SKM-1 (cell line): ENCODE measurements around the gene GSX2.
"Not testable (repeated sequence)": the region's sequence is repeated elsewhere in the genome, so short reads cannot be mapped to it uniquely, and the experiment has no call there.

Source experiments
- DNase-seq: peaks from one replicate; lab custom pipeline; 2025; ENCODE audit not compliant: unreplicated experiment; lab: John Stamatoyannopoulos, UW

Gene GSX2

DNA sequence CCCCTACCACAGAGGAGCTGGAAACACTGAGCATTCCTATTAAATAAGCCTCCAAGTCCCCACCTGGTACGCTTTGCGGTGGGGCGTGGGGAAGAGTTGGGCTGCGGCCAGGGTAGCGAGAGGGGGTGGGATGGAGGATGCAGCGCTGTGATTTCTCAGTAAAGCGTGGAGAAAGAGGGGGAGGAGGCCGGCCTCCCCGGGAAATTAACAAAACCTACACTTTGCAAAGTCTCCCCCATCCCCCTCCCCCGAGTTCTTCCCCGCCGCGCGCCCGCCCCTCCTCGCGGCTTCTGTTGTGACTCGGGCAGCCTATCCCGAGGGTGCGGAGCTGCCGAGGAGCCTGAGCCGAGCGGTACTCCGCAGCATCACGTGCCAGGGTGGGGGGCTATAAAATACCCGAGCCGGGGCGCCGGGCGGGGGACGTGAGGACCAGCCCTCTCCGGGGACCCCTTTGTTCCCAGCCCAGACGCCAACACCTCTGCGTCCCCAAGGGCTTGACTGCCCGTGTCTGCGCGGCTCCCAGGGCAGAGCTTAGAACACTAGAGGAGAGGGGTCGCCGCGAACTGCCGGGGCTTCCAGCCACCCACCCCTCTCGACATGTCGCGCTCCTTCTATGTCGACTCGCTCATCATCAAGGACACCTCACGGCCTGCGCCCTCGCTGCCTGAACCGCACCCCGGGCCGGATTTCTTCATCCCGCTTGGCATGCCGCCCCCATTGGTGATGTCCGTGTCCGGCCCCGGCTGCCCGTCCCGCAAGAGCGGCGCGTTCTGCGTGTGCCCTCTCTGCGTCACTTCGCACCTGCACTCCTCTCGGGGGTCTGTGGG lies at the start of gene GSX2:
TSS of gene GSX2 (plus strand) at position 416 of the 827 bp plus-strand sequence. CDS start at position 598, 182 bp downstream.
- DNase-seq, result no peak

DNA sequence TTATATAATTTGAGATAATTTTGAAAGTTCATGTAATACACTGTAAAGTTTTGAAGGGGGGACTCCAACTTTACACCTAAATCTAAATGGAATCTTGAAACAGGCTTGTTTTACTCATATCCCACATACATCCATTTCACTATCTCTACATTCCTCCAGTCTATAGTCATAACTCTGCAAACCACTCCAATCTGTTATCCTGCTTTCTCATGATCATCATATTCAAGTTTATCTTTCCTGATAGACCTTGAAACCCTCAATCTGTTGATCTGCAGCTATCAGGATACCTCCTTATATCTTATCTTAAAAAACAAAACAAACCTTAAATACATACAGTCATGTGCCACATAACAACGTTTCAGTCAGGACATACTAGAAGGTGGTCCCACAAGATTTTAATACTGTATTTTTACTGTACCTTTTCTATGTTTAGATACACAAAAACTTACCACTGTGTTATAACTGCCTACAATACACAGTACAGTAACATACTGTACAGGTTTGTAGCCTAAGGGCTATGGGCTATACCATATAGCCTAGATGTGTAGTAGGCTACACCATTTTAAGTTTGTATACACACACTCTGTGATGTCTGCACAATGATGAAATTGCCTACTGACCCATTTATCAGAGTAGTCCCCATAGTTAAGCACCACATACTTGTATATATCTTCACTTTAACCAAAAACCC lies 49.6 kb upstream of the GSX2 start:
- DNase-seq, result no peak

DNA sequence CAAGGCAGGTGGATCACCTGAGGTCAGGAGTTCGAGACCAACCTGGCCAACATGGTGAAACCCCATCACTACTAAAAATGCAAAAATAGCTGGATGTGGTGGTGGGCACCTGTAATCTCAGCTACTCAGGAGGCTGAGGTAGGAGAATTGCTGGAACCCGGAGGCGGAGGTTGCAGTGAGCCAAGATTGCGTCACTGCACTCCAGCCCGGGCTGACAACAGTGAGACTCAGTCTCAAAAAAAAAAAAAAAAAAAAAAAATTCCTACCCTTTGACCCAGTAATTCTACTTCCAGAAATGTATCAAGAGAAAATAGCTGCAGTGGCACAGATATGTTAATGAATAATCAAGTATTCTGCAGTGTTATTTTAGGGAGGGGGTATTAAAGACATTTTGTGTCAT lies 46.6 kb upstream of the GSX2 start:
- DNase-seq, result not testable (repeated sequence)

DNA sequence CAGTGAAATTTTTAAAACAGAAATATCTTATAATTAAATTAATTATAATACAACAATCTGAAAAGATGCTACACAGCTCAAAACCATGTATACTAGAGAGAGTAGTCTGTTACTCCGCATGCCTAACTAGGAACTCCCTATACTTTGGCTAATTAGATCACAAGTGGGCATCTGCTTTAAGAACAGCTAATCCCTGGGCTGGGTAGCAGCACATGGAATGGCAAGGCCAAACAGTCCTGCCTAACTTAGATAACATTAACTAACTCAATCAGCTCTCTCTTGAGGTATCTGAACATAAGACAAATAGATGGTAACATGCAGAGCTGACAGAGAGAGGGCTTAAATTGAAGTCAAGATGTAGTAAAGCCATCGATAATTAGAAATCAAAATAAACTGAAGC lies 45.5 kb upstream of the GSX2 start:
- no peak for DNase-seq

DNA sequence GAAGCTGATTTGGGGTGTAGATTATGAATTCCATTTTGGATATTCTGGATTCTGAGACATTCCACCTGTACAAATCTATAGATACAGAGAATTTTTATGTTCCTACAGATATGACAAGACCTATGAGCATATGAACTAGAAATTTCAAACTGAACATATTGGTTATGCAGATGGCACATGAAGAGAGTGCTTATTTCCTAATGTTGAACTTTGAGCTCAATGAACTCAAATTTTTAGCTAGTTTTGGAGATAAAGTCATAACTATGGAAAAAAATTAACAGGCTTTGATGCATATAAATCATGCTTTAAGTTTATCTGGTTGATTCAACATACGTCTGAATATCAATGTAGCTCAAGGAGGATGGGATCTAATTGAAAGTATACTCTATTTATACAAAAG lies 44.5 kb upstream of the GSX2 start:
- no peak for DNase-seq

DNA sequence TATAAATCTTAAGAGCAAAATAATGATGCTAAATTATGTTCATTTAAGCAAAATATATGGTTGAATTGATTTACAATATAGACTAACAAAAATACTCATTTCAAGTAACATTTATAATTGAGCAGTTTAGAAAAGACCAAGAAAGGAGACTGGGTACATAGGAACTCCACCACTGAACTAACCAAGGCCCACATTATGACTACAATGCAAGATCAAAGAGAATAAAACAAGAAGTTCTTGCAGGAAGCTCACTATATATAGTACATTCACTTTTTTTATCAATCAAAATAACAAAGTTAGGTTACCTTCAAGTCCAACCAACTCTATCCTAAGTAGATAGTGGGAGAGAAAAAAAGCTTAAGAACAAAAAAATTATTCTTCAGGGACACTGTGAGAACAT lies 43.6 kb upstream of the GSX2 start:
- DNase-seq, result no peak

DNA sequence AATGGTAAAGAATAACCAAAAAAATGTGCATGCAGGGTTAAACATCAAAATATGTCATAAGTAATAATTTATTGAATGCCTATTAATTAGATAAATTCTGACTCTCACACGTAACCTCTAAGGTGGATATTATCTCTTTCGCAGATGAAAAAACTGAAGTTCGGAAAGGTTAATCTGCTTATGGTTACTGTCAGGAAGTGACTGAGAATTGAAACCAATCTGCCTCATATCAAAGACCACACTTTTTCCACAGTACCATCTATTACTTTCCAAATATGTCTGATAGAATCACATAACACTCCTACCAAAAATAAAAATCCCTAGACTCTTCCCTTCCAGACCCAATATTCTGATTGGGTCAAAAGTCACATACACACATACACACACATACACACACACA lies 41.8 kb upstream of the GSX2 start:
- DNase-seq, result no peak

DNA sequence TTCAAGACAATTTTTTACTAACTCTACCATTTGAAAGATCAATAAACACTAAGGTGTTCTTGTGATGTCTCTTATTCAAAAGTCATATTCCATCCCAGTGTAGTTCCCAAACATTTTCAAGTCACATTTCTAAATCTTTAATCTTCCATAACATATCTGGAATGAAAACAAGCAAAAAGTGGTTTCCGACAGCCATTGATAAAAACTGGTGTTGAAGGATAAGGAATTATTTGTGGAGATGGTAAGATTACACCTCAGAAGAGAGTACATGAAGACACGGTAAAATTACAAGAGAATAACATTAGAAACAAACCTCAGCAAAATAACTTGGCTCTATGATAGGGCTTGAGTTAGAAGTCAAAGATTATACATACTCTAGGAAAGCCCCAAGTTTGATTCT lies 39.8 kb upstream of the GSX2 start:
- DNase-seq, result no peak

DNA sequence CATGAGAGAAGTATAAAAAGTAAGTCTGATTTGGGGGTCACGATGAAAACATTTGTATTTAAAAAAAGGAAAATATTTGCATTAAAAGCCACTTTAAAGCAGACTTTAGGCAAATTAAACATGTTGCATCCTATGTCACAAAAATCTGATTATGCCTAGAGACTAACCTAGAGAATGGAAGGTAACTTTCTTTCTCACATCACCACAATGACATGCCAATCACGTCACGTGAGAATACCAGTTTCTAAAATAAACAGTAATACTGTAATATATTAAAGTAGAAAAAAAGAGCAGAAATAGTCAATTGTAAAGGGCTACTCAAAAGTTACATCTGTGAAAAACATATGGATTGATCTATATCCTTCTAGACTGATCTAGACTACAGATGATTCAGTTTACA lies 38.9 kb upstream of the GSX2 start:
- DNase-seq, result no peak

DNA sequence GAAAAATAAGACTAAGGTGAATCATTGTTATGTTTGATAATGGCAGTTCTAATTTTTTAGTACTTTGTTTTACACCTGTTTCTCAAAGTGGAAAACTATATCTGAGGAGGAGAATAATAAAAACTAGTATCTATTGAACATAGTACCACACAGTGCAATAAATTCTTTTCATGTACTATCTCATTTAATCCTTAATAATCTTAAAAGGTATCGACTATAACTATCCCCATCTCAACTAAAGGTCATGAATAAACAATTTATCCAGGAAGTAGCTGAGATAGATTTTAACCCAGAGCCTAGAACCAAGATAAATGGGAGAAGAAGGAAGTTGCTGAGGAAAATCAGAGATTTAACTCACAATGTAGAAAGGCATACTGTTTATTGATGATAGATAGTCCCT lies 38.1 kb upstream of the GSX2 start:
- DNase-seq, result no peak

DNA sequence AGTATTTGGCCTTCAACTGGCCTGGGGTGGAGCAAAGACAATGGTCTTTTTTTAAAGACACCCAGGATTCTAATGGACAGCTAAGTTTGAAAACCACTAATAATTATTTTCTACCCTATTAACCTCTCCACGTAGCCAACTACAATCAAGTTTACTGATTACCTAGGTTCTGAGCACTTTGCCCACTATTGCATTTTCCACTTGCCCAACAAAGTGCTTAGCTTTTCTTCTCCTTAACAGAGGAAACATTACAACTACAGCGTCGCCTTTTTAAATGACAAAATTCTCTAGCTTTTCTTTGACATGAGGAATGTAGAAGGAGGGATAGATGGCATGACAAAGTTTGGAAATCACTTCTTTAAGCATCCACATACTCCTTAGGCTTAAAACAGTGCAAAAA lies 37.6 kb upstream of the GSX2 start:
- DNase-seq, result no peak

DNA sequence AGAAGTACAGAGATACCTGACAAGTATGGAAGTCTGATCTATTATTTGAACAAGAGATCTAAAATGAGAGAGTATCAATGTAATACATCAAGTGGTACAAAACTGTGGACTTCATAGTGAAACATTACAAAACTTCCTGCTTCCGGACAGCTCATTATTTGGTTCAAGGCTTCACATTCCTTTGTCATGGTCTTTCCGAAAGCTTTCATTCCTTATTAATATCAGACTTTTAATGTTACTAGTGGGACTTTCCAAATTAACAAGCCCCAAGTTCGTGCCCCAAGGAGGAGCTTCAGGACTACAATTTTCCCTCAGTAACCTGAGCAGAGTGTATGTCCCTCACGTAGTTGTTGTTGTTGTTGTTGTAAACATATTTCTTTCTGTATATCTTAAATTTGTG lies 36.7 kb upstream of the GSX2 start:
- DNase-seq, result no peak

DNA sequence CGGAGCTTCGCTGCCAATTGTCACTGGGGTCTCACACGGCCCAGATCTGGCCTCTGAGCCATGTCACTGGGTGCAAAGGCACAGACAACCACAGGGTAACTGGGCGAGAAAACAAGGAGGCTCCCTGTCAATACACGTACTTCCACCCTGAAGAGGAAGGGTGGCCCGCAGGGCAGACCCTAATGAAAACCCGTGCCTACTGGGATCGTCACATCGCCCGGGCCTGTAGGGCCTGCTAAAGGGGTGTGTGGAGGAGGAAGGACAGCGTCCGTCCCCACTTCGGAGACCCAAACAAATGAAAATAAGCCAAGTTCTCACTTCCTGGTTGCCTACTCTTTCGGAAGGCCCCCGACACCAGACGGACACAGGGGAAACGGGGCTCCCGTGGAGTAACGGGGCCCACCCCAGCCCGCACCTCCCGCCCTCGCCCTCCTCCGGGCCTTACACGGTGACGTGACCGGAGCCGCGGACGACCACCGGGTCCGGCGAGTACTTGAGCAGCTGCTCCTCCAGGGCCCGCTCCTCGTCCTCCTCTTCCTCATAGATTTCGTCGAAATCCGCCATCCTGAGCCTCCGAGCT lies 36.1 kb upstream of the GSX2 start:
- DNase-seq, result no peak

DNA sequence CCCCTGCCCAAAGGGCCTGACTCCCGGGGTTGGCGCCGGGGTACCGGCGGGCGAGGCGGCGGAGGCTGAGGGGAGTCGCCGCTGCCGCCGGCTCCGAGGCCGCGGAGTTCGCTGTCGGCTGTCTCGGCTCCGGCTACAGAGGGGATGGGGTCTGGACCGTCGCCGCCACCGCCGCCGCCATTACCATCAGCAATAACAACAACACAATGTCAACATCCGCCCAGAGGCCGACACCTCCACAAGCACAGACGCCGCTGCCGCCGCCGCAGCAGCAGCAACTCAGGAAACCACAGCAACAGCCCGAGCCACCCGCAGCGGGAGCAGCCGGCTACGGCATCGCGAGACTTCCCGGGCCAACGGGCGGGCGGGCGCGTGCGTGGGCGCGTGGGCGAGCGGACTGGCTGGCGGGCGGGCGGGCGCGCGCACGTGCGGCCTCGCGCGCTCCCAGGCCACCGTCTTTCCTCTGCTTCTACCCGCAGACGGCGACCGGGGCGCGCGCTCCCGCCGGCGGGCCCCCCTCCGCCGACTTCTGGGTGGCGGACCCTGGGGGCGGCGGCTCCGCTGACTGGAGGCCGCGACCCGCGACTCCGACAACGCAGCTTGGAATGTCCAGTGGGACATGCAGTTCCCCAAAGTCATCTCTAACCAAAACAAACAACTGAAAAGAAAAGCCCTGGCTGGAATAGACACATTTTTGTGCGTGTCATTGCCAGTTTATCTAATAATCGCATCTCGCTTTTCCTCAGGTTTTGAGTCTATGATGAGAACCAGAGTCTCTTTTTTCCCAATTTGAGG lies 35.4 kb upstream of the GSX2 start, which contains the start of gene CHIC2:
TSS of gene CHIC2 (minus strand) at position 289 of the 795 bp plus-strand sequence. CDS start 305 bp downstream, outside the sequence.
- DNase-seq, result peak; percentile 63

DNA sequence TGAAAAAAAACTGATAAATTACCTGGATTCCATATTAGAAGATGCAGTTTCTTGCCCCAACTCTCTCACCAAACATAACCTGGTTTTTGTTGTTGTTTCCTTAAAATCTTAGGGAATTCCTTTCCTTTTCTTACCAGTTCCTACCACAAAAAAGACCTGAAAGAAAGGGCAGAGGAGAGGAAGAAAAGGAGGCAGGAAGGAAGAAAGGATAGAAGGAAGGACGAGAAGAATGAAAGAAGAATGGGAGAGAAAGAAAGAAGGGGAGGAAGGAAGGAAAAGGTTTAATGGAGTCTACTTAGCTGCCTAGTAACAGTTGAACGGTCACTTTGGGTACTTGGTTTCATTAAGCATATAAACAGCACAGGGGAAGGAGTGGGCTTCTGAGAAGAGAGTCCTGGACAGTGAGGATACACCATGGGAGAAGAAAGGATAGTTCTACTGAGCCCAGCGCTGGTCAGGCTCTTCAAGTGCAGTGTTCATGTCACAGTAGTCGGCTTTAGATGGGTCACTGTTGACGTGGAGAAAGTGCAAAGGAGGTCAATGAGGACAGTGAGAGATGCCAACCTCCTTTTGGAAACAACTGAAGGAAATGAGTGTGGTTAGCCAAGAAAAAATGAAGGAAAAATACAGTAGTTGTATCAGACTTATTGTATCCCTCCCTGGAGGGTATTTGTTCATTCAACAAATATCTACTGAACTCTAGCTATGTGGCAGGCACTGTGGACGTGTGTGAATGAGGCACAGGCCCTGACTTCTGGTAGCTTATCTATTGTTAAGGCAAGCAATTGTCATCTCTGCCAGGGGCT lies 34.5 kb upstream of the GSX2 start:
- DNase-seq, result no peak

DNA sequence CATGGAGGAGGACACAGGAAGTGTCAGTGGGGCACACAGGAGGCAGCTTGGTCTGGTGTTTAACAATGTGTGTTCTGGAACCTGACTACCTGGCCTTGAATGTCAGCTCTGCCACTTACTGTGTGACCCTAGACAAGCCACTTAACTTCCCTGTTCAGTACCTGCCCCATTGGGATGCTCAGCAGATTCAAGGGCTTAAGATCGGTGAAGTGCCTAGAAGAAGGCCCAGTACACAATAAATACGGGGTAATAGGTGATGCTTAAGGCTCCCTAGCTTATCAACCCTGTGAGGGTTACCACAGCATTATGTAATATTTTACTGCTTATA lies 33.9 kb upstream of the GSX2 start:
- DNase-seq, result no peak

DNA sequence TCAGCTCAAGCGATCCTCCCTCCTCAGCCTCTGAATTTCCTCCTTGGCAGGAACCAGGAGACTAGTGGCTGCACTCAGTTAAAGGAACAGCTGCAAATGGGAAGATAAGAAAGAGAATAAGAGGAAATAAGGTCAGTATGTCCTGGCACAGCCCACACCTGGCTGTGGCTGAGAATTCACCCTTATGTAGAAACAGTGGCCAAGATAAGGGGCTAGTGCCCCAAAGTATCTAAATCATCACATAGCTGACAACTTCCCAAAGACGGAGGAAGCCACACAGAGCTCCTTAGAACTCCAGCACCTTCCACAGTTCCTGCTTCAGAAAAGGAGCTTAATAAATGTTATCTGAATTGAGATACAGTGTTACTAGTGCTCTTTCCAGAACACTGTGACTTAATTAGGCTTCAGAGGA lies 33.2 kb upstream of the GSX2 start:
- DNase-seq, result no peak

DNA sequence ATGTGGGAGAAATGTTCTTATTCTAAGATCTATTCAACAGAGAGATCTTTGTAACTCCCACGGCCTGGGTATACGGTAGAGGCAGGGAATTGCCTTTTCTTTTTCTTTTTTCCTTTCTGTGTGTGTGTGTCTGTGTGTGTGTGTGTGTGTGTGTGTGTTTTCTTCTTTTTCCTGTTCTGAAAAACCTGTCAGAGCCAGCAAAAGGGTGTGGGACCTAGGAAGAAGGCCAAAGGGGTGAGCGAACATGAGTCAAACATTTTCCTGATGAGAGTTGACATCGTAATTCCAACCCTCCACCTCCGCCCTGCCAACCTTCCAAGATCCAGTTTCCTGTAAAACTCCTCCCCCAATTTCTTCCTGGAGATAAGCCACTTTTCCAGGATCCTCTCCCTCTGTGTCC lies 32.8 kb upstream of the GSX2 start:
- no peak for DNase-seq

DNA sequence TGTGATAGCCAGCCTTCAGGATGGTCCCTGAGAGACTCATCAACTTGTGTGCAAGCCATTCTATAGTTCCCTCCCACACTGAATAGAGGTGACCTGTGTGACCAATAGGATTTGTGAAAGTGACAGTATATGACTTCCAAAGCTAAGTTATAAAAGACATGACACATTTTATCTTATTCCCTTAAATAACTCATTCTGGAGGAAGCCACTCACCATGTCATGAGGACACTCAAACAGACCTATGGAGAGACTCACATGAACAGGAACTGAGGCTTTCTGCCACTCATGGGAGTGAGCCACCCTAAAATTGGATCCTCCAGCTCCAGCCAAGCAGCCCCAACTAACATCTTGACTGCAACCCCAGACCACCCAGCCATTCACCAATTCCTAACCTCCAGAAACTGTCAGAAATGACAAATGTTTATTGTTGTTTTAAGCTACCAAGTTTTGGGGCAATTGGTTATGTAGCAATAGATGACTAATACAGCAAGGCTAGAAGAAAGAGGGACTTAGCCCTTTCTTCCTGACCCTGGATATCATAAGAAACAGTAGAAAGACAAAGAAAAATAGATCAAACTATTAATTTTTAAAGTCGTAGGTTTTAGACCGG lies 26.6 kb upstream of the GSX2 start:
- no peak for DNase-seq

DNA sequence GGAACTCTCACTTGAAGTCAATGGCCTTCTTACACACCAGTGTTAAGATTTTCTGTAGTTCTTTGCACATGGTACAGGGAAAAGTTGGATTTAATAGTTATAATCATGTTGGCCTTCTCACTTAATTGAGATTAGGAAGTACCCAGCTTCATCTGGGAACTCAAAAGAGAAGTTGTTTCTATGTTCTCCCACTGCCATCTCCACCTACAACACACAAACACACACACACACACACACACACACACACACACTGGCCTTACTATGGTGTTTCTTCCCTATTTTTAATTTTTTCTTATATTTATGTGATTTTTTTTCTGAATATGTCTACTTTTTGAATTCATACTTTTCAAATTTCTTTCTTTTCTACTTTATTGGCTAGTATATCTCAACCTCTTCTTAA lies 25.6 kb upstream of the GSX2 start:
- DNase-seq, result no peak
